Measurements from ENCODE around the gene PUM2. TPM values are rescaled to one million over a fixed set of nuclear protein-coding genes. Genes with fewer than 3 reads are reported as not detected.

The PUM2 gene
- total and polyA plus RNA-seq, 4 donors, result 18.5 to 61.0 (median 35.1) TPM

GRCh38 chr2:20397811-20398447 is 47.3 kb upstream of the PUM2 start:
- Histone ChIP-seq H3K27ac (ENCODE audit: low read depth in 1 of 2, low read length in 2 of 2) (no peak overlapping the region), H3K4me3 (ENCODE audit: low read depth in 1 of 3, low read length in 3 of 3) (no peak overlapping the region), H3K4me1 (ENCODE audit: control insufficient read depth in 4 of 4, insufficient read depth in 4 of 4, low read length in 3 of 4) (no peaks in the 10 kb centered on the region), H3K36me3 (ENCODE audit: control insufficient read depth in 4 of 4, insufficient read depth in 3 of 4, low read depth in 1 of 4, low read length in 3 of 4) (no peaks in the 10 kb centered on the region), H3K27me3 (ENCODE audit: control insufficient read depth in 4 of 4, insufficient read depth in 4 of 4, low read length in 3 of 4) (no peaks in the 10 kb centered on the region), H3K9ac (ENCODE audit: low read depth in 1 of 2, low read length in 2 of 2) (no peak overlapping the region), H3K9me3 (ENCODE audit: control insufficient read depth in 4 of 4, low read length in 3 of 4) (no peaks in the 10 kb centered on the region)
- no peak for DNase-seq (ENCODE audit: low spot score)
- 77% methylated on average over 5 of the region's 5 CpGs for WGBS
- no peak for TF ChIP-seq TAF1 (conservative IDR thresholded peaks at IDR 0.05)
- TF ChIP-seq RAD21 (IDR thresholded peaks at IDR 0.05), result no peak
- no peak for TF ChIP-seq SP1 (IDR thresholded peaks at IDR 0.05)

DNA sequence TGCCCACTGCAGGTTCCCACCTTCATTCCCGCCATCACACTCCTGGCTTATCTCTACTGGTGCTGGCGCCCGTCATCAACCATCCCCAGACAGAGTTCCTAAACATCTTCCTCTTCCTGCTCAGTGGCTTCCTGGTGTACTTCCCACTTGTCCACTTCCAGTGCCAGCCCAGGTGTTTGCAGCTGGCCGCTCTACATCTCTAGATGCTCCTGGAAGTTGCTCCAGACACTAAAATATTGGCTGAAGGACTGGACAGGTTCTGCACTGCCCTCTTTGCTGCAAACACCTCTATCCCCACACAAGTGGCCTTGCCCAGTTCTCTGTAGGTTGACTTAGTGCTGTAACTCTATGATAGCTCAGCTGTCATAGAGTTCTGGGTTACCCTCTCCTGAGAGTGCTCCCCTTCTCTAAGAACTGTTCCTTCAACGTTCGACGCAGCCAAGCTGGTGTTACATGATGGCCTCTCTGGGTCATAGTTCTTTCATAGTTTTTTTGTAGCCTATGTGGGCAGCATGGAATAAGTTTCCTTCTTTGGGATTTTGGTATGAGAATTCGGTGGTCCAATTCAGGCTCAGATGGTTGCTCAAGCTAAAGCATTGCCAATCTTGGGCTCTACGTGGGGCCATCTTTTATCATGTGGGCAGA is 45.8 kb upstream of the PUM2 start:
- Histone ChIP-seq H3K4me1 (ENCODE audit: control insufficient read depth in 4 of 4, insufficient read depth in 4 of 4, low read length in 3 of 4) (no peaks in the 10 kb centered on the region), H3K9me3 (ENCODE audit: control insufficient read depth in 4 of 4, low read length in 3 of 4) (no peaks in the 10 kb centered on the region), H3K27me3 (ENCODE audit: control insufficient read depth in 4 of 4, insufficient read depth in 4 of 4, low read length in 3 of 4) (no peaks in the 10 kb centered on the region), H3K27ac (ENCODE audit: low read depth in 1 of 2, low read length in 2 of 2) (no peak overlapping the region), H3K9ac (ENCODE audit: low read depth in 1 of 2, low read length in 2 of 2) (no peak overlapping the region), H3K4me3 (ENCODE audit: low read depth in 1 of 3, low read length in 3 of 3) (no peak overlapping the region), H3K36me3 (ENCODE audit: control insufficient read depth in 4 of 4, insufficient read depth in 3 of 4, low read depth in 1 of 4, low read length in 3 of 4) (no peaks in the 10 kb centered on the region)
- 91% methylated on average over 9 of the region's 9 CpGs for whole genome bisulfite sequencing
- no peak for DNase-seq (ENCODE audit: low spot score)
- no peak for TF ChIP-seq EGR1 (IDR thresholded peaks at IDR 0.05; ENCODE audit: low read depth in 2 of 2)

- Histone ChIP-seq H3K27ac (ENCODE audit: low read depth in 1 of 2, low read length in 2 of 2) (no peak overlapping the region), H3K9me3 (ENCODE audit: control insufficient read depth in 4 of 4, low read length in 3 of 4) (no peaks in the 10 kb centered on the region), H3K27me3 (ENCODE audit: control insufficient read depth in 4 of 4, insufficient read depth in 4 of 4, low read length in 3 of 4) (no peaks in the 10 kb centered on the region), H3K9ac (ENCODE audit: low read depth in 1 of 2, low read length in 2 of 2) (no peak overlapping the region), H3K36me3 (ENCODE audit: control insufficient read depth in 4 of 4, insufficient read depth in 3 of 4, low read depth in 1 of 4, low read length in 3 of 4) (no peaks in the 10 kb centered on the region), H3K4me1 (ENCODE audit: control insufficient read depth in 4 of 4, insufficient read depth in 4 of 4, low read length in 3 of 4) (no peaks in the 10 kb centered on the region), H3K4me3 (ENCODE audit: low read depth in 1 of 3, low read length in 3 of 3) (no peak overlapping the region)
- no peak for TF ChIP-seq FOXA1 (IDR thresholded peaks at IDR 0.05)
- TF ChIP-seq JUND (IDR thresholded peaks at IDR 0.05), result no peak
- TF ChIP-seq, protein P1, sequence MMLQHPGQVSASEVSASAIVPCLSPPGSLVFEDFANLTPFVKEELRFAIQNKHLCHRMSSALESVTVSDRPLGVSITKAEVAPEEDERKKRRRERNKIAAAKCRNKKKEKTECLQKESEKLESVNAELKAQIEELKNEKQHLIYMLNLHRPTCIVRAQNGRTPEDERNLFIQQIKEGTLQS (IDR thresholded peaks at IDR 0.05), result no peak
- TF ChIP-seq SP1 (IDR thresholded peaks at IDR 0.05), result no peak
- TF ChIP-seq TAF1 (conservative IDR thresholded peaks at IDR 0.05), result no peak
- no peak for TF ChIP-seq HNF4A (conservative IDR thresholded peaks at IDR 0.05)
- no peak for TF ChIP-seq NR2F2 (IDR thresholded peaks at IDR 0.05)
- TF ChIP-seq GABPA (IDR thresholded peaks at IDR 0.05 in 1 of 2, conservative IDR thresholded peaks at IDR 0.05 in 1 of 2), result no peak
- no peak for TF ChIP-seq EGR1 (IDR thresholded peaks at IDR 0.05; ENCODE audit: low read depth in 2 of 2)
- TF ChIP-seq HNF4G (IDR thresholded peaks at IDR 0.05), result no peak
- TF ChIP-seq, protein P2, sequence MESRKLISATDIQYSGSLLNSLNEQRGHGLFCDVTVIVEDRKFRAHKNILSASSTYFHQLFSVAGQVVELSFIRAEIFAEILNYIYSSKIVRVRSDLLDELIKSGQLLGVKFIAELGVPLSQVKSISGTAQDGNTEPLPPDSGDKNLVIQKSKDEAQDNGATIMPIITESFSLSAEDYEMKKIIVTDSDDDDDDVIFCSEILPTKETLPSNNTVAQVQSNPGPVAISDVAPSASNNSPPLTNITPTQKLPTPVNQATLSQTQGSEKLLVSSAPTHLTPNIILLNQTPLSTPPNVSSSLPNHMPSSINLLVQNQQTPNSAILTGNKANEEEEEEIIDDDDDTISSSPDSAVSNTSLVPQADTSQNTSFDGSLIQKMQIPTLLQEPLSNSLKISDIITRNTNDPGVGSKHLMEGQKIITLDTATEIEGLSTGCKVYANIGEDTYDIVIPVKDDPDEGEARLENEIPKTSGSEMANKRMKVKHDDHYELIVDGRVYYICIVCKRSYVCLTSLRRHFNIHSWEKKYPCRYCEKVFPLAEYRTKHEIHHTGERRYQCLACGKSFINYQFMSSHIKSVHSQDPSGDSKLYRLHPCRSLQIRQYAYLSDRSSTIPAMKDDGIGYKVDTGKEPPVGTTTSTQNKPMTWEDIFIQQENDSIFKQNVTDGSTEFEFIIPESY (IDR thresholded peaks at IDR 0.05), result no peak
- no peak for TF ChIP-seq YY1 (IDR thresholded peaks at IDR 0.05)
- TF ChIP-seq, protein P3, sequence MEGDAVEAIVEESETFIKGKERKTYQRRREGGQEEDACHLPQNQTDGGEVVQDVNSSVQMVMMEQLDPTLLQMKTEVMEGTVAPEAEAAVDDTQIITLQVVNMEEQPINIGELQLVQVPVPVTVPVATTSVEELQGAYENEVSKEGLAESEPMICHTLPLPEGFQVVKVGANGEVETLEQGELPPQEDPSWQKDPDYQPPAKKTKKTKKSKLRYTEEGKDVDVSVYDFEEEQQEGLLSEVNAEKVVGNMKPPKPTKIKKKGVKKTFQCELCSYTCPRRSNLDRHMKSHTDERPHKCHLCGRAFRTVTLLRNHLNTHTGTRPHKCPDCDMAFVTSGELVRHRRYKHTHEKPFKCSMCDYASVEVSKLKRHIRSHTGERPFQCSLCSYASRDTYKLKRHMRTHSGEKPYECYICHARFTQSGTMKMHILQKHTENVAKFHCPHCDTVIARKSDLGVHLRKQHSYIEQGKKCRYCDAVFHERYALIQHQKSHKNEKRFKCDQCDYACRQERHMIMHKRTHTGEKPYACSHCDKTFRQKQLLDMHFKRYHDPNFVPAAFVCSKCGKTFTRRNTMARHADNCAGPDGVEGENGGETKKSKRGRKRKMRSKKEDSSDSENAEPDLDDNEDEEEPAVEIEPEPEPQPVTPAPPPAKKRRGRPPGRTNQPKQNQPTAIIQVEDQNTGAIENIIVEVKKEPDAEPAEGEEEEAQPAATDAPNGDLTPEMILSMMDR (IDR thresholded peaks at IDR 0.05; ENCODE audit: low read depth, low read length, missing input control), result no peak
- DNase-seq (ENCODE audit: low spot score), result no peak
- WGBS, result 92% methylated on average over 4 of the region's 4 CpGs
These were observed 43.3 kb upstream of the PUM2 start for GRCh38 chr2:20393986-20394385.

Measured in liver (tissue), 9 donors.